Transverse colon (tissue), 4 donors: ENCODE results near the gene SLC39A11.

Experiments used
- CTCF ChIP-seq, 5 experiments: fragments of 200-600 bp in 3 of 5; fragments of 450-650 bp in 2 of 5; sonication (generic) in 3 of 5; IDR thresholded peaks; 1 replicate in 2 of 5; 2 replicates in 3 of 5; pipeline ENCODE4 v1.5.1; 2016 to 2017; ENCODE audit warnings: antibody characterized with exemption in 5 of 5, inconsistent platforms in 3 of 5, mild to moderate bottlenecking in 2 of 5, moderate library complexity in 1 of 5
- EP300 ChIP-seq: sonication (generic); formaldehyde crosslinking; IDR thresholded peaks from one replicate; pipeline ENCODE4 v1.6.1; 2017; ENCODE audit warnings: antibody characterized with exemption, low read depth
- POLR2A ChIP-seq: fragments of 450-650 bp; IDR thresholded peaks from one replicate; pipeline ENCODE4 v1.6.1; 2016; ENCODE audit warnings: antibody characterized with exemption, mild to moderate bottlenecking, moderate library complexity
- POLR2AphosphoS5 ChIP-seq, 3 donors: sonication (generic); formaldehyde crosslinking; IDR thresholded peaks; one replicate each; pipeline ENCODE4 v1.6.1; 2016; ENCODE audit warnings: antibody characterized with exemption in 3 of 3

- TF ChIP-seq CTCF (IDR thresholded peaks at IDR 0.05) (no peak), EP300 (no peak), POLR2A (no peak), POLR2AphosphoS5 (IDR thresholded peaks at IDR 0.05) (no peak)
Observed at GRCh38 chr17:72598695-72599094, 493.8 kb downstream of the SLC39A11 start.
